ENCODE data around the gene TCF19.

Gene TCF19

GRCh38 chr6:31158140-31158862 lies at the start of gene TCF19:
Gene TCF19, plus strand, starts transcription at chr6:31158589. Its CDS starts 881 bp downstream, at chr6:31159470.
- DNase-seq (ENCODE audit: low spot score) = peak; percentile 100

- DNase-seq (ENCODE audit: low spot score) = no peak
These were observed 47.4 kb upstream of the TCF19 start for GRCh38 chr6:31110825-31111582.

- no peak for DNase-seq (ENCODE audit: low spot score)
These were observed 46.7 kb upstream of the TCF19 start for GRCh38 chr6:31111712-31112111.

GRCh38 chr6:31112478-31112877 lies 45.9 kb upstream of the TCF19 start, which contains the start of gene C6orf15:
Gene C6orf15, minus strand, starts transcription at chr6:31112575. Its CDS starts 20 bp downstream, at chr6:31112555.
- no peak for DNase-seq (ENCODE audit: low spot score)

- DNase-seq (ENCODE audit: low spot score) = no peak
These were observed 44.4 kb upstream of the TCF19 start for GRCh38 chr6:31113861-31114540.

- peak; percentile 87 for DNase-seq (ENCODE audit: low spot score)
These were observed 43.9 kb upstream of the TCF19 start, which contains the start of gene PSORS1C1 for GRCh38 chr6:31114541-31114878. Gene PSORS1C1, plus strand, starts transcription at chr6:31114800. Its CDS starts 14,833 bp downstream, at chr6:31129633.

DNA sequence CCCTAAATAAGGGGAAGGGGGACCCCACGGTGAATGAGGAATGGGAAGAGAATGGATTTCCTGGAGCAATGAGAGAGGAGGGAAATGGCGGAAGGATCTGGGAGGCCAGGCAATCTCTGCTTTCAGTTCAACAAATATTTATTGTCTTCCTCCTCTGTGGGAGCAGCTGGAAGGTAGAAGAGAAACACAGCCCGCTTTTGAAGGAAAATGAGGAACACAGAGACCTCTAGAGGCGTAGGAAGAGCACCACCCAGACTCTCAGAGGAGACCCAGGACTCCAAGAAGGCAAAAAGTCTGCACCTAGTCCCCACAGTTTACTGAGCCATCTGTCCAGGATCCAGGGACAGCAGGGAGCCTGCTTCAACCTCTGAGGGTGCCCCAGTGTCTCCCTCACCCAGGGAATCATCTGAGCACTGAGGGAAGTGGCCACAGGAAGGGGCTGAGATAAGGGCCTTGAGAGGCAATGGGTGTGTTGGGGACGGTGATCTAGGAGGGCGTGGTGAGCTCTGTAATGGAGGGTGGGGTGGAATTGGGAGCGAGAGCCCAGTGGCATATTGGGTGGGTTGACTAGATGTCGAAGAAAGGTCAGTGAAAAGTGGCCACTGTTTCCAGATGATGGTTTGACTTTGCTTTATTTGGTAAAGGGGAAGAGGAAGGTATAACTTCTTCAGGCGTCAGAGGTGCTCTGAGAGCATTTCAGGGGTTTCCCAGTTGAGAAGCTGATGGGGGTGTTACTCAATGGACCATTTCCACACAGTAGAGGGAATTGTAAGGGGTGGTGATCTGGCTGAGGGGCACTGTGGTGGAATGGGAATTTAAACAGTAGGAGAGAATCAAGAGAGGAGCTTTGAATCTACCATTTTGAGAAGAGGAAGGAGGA lies 43.2 kb upstream of the TCF19 start:
- peak; percentile 64 for DNase-seq (ENCODE audit: low spot score)

GRCh38 chr6:31115941-31116560 lies 42.3 kb upstream of the TCF19 start:
- DNase-seq (ENCODE audit: low spot score) = no peak

DNA sequence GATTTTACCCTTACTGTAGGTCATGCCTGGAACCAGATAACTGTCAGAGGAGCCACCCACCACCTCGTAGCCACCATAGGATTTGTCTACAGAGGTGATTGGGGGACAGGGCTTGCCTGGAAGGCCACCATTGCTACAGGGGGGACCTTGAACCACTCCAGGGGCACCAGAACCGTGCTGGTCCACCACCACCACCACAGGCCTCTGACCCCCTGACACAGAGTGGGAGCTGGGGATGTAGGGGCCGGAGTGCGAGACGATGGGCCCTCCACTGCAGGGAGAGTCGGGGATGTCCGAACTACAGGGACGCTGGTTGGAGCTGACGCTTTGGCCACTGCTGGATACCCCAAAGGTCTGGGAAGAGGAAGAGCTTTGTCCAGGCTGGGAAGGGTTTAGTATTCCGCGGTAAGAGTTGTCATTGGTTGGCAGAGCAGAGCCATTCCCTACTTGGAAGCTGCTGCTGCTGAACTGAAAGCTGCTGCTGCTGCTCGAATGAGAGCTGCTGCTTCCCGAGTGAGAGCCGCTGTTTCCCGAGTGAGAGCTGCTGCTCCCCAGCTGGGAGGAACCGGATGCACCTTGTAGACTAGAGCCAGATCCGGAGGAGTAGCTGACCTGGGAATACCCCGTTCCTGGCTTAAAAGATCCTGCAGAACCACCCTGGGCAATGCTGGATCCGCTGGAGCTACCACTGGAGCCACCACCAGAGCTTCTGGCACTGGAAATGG lies 41.6 kb upstream of the TCF19 start:
- no peak for DNase-seq (ENCODE audit: low spot score)

DNA sequence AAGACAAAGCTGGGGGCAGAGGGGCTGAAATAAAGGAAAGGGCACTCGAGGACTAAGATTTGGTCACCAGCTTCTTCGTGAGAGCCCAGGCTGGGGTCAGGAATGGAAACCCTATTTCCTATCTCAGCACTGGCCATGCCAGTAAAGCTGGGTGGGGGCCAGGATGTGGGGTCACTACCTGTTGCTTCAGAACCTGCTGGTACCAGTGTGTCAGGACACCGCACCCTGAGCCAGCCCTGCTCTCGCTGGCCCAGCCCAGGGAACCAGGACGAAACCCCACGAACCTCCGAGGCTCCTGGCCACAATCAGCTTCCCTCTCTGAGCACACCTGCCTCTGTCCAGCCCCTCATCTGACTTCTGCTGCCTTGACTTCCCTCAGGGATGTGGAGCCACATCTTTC lies 40.2 kb upstream of the TCF19 start:
- no peak for DNase-seq (ENCODE audit: low spot score)

DNA sequence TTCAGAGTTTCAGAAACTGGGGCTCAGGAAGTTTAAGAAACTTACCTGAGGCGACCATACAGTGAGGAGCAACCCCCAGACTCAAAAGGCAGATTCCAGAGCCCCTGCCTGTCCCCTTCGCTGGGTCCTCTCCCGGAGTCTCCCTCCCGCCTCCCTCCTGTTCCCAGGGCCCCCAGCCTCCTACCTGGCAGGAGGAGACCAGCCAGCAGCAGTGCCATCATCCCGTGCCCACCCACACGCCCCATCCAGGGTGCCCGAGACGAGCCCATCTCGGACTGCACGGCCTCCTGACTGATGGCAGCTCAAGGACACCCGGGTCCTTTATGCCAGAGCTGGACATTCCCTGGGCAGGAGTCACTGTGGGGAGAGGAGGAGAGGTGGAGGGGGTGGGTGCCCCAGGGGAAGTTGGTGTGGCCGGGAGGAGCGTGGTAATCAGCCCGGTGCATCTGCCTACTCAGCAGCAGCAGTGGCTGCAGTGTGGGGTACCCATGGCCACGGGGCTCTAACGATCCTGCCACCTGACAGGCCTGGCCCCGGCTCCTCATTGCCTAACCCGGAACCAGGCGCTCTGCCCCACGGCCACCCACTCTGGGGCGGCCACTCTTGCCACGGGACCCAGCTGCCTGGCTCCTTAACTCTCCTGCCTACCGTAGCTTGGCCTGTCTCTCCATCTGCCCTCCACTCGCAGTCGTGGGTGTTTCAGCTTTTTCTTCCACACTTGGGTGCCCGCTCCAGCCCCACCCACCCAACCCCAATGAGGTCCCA lies 38.1 kb upstream of the TCF19 start, which contains the start of gene CDSN:
CDSN (minus strand) TSS at position 296 of the 765 bp plus-strand sequence; CDS start at position 269, 27 bp downstream.
- no peak for DNase-seq (ENCODE audit: low spot score)

DNA sequence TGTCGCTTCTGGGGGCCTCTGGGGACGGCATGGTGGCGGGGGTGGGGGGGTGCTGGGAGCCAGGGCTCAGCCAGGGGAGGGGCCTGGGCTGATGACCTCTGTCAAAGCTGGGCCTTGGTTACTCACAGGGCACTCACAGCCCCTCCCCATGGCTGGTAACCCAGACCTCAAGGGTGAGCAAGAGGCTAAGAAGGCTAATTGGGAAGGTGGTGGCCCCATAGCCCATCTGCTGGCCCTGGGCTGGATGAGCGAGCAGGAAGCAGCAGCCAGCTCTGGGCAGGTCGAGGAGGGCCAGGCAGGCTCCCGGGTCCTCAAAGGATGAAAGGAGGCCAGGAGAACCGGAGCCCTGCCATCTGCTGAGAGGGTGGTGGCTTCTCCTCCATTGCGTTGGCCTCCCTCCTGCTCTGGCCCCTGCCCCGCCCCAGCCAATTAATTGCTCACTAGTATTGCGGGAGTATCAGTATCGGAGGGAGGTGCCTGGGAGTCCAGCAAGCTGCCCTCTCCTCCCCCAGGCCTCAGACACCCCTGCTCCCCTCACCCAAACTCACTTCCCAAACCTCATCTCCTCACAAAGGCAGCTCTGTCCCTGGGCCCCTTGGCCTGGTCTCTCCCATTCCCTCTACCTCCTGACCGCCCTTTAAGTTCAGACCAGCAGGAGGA lies 37.1 kb upstream of the TCF19 start:
- DNase-seq (ENCODE audit: low spot score) = no peak

- peak; percentile 58 for DNase-seq (ENCODE audit: low spot score)
These were observed 35.3 kb upstream of the TCF19 start for GRCh38 chr6:31122791-31123706.

- DNase-seq (ENCODE audit: low spot score) = no peak
These were observed 33.2 kb upstream of the TCF19 start for GRCh38 chr6:31125162-31125561.

GRCh38 chr6:31125586-31126363 lies 32.6 kb upstream of the TCF19 start:
- no peak for DNase-seq (ENCODE audit: low spot score)

DNA sequence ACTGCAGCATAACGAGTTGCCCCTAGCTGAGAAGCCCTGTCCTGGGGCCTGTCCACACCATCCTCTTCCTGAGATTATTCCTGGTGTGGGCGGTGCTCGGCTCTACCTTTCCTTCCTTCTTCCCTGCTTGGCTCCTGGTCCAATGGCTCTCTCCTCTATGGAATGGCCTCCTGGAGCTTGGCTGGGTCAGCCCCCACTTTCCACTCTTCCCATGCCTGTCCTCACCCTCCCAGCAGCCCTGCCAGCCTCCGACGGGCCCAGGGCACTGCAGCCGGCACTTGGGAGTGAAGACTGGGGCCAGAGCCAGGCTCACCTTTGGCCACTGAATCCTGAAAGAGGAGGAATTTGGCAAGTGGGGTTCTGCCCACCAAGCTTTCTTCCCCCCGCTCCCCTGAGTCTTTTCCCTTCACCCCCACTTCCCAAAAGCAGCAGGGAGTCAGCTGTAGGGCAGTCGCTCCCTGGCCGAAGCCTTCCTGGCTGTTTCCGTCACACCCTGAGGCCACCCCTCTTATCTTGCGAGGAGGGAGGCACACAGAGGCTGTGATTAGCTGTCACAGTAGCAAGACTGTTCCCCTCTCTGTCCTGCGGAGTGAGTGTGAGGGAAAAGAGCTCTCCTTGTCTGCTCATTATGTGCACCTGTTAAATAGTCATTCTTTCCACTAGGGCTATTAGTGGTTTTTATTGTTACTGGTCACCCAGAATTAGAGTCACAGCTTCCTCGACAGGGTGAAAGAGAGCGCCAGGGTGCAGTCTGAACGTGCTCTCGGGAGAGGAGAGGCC lies 31.8 kb upstream of the TCF19 start:
- no peak for DNase-seq (ENCODE audit: low spot score)

All from COLO829 (cell line).